HG03575 (cell line): ENCODE measurements around the gene PTGES2.

Experiments
- ATAC-seq: cut with Tn5 transposase; IDR thresholded peaks from one replicate; pipeline ENCODE4 v1.9.1; 2021; ENCODE audit not compliant: unreplicated experiment, insufficient number of reproducible peaks, low FRiP score; ENCODE audit errors: extremely low read depth

The PTGES2 gene

GRCh38 chr9:128153947-128154695 is 26.6 kb upstream of the PTGES2 start:
- no peak for ATAC-seq

- no peak for ATAC-seq
These were observed 25.8 kb upstream of the PTGES2 start for GRCh38 chr9:128153060-128153946.

GRCh38 chr9:128152133-128153059 is 24.9 kb upstream of the PTGES2 start:
- ATAC-seq = no peak

- no peak for ATAC-seq
These were observed 24.0 kb upstream of the PTGES2 start for GRCh38 chr9:128151309-128152132.

GRCh38 chr9:128150594-128151308 is 23.2 kb upstream of the PTGES2 start:
- no peak for ATAC-seq

GRCh38 chr9:128149951-128150593 is 22.5 kb upstream of the PTGES2 start:
- ATAC-seq = no peak

GRCh38 chr9:128149001-128149701 is 21.6 kb upstream of the PTGES2 start, which contains the start of gene LCN2:
Gene LCN2, plus strand, starts transcription at chr9:128149453. Its CDS starts 73 bp downstream, at chr9:128149526.
- ATAC-seq = no peak

GRCh38 chr9:128148509-128149000 is 21.0 kb upstream of the PTGES2 start:
- no peak for ATAC-seq

GRCh38 chr9:128146591-128147120 is 19.1 kb upstream of the PTGES2 start:
- ATAC-seq = no peak

- ATAC-seq = no peak
These were observed 18.4 kb upstream of the PTGES2 start for GRCh38 chr9:128145951-128146351.

GRCh38 chr9:128145536-128145935 is 18.0 kb upstream of the PTGES2 start:
- ATAC-seq = no peak

- no peak for ATAC-seq
These were observed 17.0 kb upstream of the PTGES2 start for GRCh38 chr9:128144239-128145181.

GRCh38 chr9:128143525-128144238 is 16.2 kb upstream of the PTGES2 start:
- ATAC-seq = no peak

GRCh38 chr9:128142596-128142995 is 15.1 kb upstream of the PTGES2 start:
- no peak for ATAC-seq

- ATAC-seq = no peak
These were observed 14.5 kb upstream of the PTGES2 start for GRCh38 chr9:128142061-128142460.
